ENCODE measurements around the gene PTPN6. TPM values are rescaled to one million over a fixed set of nuclear protein-coding genes. Genes with fewer than 3 reads are reported as not detected.

Gene PTPN6
- polyA plus RNA-seq, 1 experiment, result 0.10 TPM

DNA sequence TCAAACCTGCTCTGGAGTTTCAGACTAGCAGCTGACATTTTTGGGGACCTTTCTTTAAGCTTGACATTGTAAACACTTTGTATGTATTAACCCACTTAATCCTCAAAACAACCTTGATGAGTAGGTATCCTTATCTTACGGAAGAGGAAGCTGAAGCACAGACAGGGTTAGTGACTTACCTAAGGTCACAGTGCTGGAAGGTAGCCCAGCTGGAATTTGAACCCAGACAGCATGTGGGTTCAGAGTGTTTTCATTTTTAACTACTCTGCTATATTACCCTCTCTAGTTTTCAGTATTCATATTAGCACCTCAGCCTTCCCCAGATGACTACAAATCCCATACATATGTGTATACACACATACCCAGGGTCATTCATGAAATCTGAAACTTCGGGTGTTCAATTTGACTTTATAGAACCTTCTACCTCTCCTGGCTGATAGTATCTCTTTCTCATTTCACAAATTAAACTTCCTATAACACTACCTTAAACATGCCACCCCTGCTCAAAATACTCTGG, 53.2 kb downstream of the PTPN6 start:
- POLR2A ChIA-PET, result no interaction called here

GRCh38 chr12:7004840-7005239, 53.7 kb downstream of the PTPN6 start:
- POLR2A ChIA-PET, result no interaction called here
- Histone ChIP-seq H3K9me3 (ENCODE audit: control insufficient read depth, insufficient read depth, low read length) (no peaks in the 10 kb centered on the region), H3K27me3 (ENCODE audit: control insufficient read depth, insufficient read depth, low read length) (no peaks in the 10 kb centered on the region), H3K27ac (ENCODE audit: low read depth, low read length) (no peak overlapping the region), H3K4me3 (ENCODE audit: low read depth, low read length) (no peak overlapping the region)
- DNase-seq (ENCODE audit: low read depth, low spot score), result no peak
- TF ChIP-seq CTCF (IDR thresholded peaks at IDR 0.05; ENCODE audit: low read depth, low read length), result no peak
- CTCF ChIA-PET, result interaction anchor here (0.9 kb wide), 1 partner anchor 39 kb away, joined by 4 read pairs; no protein-coding TSS in a partner anchor

More for the DNA sequence above, 53.2 kb downstream of the PTPN6 start:
- Histone ChIP-seq H3K27ac (ENCODE audit: low read depth, low read length) (no peak overlapping the region), H3K4me3 (ENCODE audit: low read depth, low read length) (no peak overlapping the region), H3K27me3 (ENCODE audit: control insufficient read depth, insufficient read depth, low read length) (no peaks in the 10 kb centered on the region), H3K9me3 (ENCODE audit: control insufficient read depth, insufficient read depth, low read length) (no peaks in the 10 kb centered on the region)
- CTCF ChIA-PET, result interaction anchor here (0.9 kb wide), 1 partner anchor 40 kb away, joined by 4 read pairs; no protein-coding TSS in a partner anchor
- DNase-seq (ENCODE audit: low read depth, low spot score), result no peak
- TF ChIP-seq CTCF (IDR thresholded peaks at IDR 0.05; ENCODE audit: low read depth, low read length), result no peak

GRCh38 chr12:7005311-7005710, 54.2 kb downstream of the PTPN6 start:
- no peak overlapping the region for H3K27ac ChIP-seq (ENCODE audit: low read depth, low read length)
- no peak for TF ChIP-seq CTCF (IDR thresholded peaks at IDR 0.05; ENCODE audit: low read depth, low read length)
- H3K4me3 ChIP-seq (ENCODE audit: low read depth, low read length), result no peak overlapping the region
- H3K27me3 ChIP-seq (ENCODE audit: control insufficient read depth, insufficient read depth, low read length), result no peaks in the 10 kb centered on the region
- DNase-seq (ENCODE audit: low read depth, low spot score), result no peak
- H3K9me3 ChIP-seq (ENCODE audit: control insufficient read depth, insufficient read depth, low read length), result no peaks in the 10 kb centered on the region
- ChIA-PET CTCF (no interaction called here), POLR2A (no interaction called here)

GRCh38 chr12:7006639-7007038, 55.5 kb downstream of the PTPN6 start:
- Histone ChIP-seq H3K9me3 (ENCODE audit: control insufficient read depth, insufficient read depth, low read length) (no peaks in the 10 kb centered on the region), H3K4me3 (ENCODE audit: low read depth, low read length) (no peak overlapping the region), H3K27ac (ENCODE audit: low read depth, low read length) (no peak overlapping the region), H3K27me3 (ENCODE audit: control insufficient read depth, insufficient read depth, low read length) (no peaks in the 10 kb centered on the region)
- POLR2A ChIA-PET, result no interaction called here
- TF ChIP-seq CTCF (IDR thresholded peaks at IDR 0.05; ENCODE audit: low read depth, low read length), result no peak
- DNase-seq (ENCODE audit: low read depth, low spot score), result no peak
- CTCF ChIA-PET, result interaction anchor here (1.0 kb wide), 1 partner anchor 12 kb away, joined by 3 read pairs; the partner anchor contains the start of gene LPCAT3

DNA sequence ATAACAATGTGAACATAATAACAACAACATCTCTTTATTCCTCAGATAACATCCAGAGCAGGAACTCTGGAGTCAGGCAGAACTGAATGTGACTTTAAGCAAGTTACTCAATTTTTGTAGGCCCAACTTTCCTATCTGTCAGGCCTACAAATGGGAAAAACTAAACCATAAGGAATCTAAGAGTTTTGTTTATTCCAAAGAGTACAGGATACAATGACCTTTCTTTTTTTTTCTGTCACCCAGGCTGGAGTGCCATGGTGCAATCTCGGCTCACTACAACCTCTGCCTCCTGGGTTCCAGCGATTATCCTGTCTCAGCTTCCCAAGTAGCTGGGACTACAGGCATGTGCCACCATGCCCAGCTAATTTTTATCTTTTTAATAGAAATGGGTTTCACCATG, 57.7 kb downstream of the PTPN6 start:
- H3K27me3 ChIP-seq (ENCODE audit: control insufficient read depth, insufficient read depth, low read length), result no peaks in the 10 kb centered on the region
- no peaks in the 10 kb centered on the region for H3K9me3 ChIP-seq (ENCODE audit: control insufficient read depth, insufficient read depth, low read length)
- ChIA-PET CTCF (interaction anchor here (1.2 to 1.9 kb wide), 3 partner anchors 9 to 44 kb away, joined by 3 to 7 read pairs (median 6); partner anchors contain the start of gene LPCAT3), POLR2A (no interaction called here)
- no peak for DNase-seq (ENCODE audit: low read depth, low spot score)
- H3K27ac ChIP-seq (ENCODE audit: low read depth, low read length), result no peak overlapping the region
- H3K4me3 ChIP-seq (ENCODE audit: low read depth, low read length), result no peak overlapping the region
- no peak for TF ChIP-seq CTCF (IDR thresholded peaks at IDR 0.05; ENCODE audit: low read depth, low read length)

Data from AG04450 (cell line).